Ureter (tissue), 1 donor: ENCODE measurements around the gene MUC21. TPM values are rescaled to one million over a fixed set of nuclear protein-coding genes. Genes with fewer than 3 reads are reported as not detected.
A peak's percentile ranks its signal among the peaks of the same experiment; 100 is the strongest.

ENCODE experiments used
- DNase-seq: peaks from one replicate; pipeline ENCODE4 v3.0.0-alpha.2; 2020; ENCODE audit warnings: low spot score
- total RNA-seq: library from RNA; stranded (reverse); gene quantifications from one replicate; pipeline ENCODE4 v1.2.4, GENCODE V29; 2023
- donor health status: DM: yes; HTN: yes; CAD: no.

The MUC21 gene
- total RNA-seq: not detected

DNA sequence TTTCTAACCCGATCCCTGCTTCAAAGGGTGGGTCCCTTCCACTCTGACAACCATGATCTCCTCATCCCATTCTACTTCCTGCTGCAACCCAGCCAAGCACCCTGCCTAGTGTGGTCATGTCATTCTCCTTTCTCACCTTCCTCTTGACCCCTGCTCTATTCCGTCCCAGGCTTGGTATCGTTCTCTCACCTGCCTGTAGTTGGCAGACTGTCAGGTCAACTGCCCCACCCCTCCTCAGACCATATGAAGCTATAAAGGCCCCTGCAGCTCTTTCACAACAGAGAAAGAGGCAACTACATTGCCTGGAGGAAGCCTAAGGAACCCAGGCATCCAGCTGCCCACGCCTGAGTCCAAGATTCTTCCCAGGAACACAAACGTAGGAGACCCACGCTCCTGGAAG is at the start of gene MUC21:
MUC21 (plus strand) TSS at position 280 of the 400 bp plus-strand sequence. CDS start 241 bp downstream, outside the sequence.
- no peak for DNase-seq

DNA sequence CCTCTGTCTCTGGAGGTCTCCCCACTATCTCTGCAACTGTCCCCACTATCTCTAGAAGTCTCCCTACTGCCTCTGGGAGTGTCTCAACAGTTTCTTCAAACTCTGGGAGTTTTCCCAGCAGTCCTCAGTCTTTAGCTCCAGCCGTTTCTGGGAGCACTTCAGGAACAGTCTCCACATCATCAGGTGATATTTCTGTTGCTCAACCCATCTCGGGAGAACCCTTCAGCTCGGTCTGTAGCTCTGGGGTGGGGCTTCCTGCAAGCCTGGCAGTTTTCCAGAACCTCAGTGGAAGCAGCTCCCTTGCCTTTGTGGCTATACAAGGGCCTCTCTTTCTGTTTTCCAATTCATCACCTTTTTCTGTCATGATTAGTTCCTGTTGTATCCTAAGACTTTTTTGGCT is 48.5 kb upstream of the MUC21 start:
- no peak for DNase-seq

DNA sequence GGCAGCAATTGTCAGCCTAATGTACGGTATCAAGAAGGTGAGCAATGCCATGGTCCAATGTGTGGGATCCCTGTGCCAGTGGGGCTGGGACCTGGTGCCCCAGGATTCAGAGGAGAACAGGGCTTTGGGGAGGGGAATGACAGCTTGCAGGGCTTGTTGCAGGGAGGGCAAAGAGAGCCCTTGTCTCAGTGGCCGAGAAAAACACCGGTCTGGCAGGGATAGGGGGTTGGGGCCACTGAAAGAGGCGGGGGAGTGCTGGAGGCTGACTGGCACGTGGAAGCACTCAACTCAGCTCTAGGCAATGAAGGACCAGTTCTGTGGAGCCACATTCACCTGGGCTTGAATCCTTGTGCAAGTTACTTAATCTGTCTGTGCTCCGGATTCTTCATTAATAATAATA is 46.3 kb upstream of the MUC21 start:
- DNase-seq: no peak

DNA sequence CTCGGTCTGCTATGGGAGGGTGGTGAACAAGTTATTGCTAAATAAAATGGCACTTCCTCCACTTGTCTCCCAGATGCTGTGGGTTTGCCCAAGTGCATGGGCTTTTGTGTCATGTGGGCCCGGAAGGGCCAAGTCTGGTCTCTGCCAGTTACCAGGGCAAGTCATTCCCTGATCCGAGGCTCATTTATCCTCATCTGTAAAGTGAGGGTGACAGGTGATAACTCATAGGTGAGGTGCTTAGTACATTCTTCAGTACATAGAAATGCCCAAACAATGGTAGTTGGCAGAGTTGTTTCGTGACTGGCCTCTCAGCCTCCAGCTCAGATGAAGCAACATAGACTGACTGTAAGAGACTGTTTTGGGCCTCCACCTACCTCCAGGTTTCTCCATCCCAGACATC is 44.8 kb upstream of the MUC21 start:
- DNase-seq: no peak

DNA sequence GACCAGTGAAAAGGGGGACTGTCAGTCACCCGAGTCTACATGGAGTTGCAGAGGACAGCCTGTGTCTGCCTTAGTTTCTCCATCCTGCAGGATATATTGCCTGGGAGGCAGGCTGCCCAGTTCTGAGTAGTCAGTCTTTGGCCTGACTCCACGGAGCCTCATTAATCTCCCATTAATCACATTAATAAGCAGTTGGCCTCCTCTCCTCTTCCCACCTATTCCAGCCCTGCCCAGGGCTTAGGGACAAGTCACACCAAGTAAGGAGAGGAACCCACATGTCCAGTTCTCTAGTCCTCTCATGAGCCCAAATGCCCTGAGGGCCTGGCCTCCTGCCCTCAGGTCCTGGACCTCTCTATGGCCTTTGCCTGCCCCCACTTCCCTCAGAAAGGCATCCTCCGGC is 44.0 kb upstream of the MUC21 start:
- DNase-seq: no peak

DNA sequence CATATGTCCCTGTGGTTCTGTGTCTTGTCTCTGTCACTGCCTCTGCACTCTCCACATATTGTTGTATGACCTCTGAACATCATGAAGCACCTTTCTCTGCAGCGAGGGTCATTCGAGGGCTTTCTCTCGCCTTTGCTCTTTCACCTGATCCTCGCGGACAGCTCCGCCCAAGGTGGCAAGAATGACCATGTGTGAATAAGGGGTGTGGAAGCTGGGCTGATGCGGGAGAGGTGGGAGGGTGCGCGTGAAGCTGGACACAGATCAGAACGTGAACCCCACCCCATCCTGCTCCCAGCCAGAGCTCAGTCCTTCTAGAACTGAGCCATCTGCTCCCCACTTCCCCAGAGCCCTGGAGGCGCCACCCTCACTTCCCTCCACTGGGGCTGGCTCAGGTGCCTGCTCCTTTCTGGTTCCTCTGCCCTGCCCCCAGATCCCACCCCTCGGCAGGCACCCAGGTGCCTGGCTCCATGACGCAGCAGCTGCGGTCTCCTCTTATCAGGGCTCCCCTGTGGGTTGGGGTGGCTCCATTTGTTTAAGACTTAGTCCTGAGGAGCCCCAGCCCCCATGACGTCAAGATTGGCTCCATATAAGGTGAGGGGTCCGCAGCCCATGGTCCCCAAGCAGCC is 43.0 kb upstream of the MUC21 start, which contains the start of gene MUCL3:
MUCL3 (plus strand) TSS at position 613 of the 626 bp plus-strand sequence. CDS start 27 bp downstream, outside the sequence.
- DNase-seq: no peak

DNA sequence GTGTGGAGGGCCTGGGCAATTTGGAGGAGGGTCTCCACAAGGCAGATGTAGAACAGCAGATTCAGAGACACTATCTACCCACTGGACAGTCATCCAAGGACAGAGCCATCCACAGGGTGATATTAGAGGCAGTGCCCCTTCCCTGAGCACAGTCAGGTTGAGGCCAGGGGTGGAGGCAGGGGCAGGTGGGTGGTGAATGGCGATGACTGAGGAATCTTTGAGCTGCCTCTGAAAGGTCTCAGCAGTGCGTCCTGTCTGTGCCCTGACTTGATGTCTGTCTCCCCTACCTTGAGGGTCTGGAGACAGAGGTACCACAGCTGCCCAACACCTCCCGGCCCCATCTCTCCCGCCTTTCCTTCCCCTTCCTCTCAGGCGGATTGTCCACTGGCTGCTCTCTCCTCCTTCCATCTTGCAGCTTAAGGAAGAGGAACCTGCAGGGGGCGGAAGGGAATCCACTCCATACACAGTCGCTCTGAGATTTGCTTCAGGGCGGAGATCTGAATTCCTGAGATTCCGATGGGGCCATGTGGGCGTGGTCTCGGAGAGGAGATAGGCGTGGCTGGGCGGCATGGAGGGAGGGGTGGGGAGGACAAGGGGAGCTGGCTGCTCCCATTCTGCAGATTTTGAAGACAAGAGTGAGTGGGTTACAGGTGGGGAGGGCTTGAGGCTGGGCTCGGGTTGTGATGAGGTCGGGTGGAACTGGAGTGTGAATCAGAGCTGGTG is 41.0 kb upstream of the MUC21 start:
- peak; percentile 82 for DNase-seq

DNA sequence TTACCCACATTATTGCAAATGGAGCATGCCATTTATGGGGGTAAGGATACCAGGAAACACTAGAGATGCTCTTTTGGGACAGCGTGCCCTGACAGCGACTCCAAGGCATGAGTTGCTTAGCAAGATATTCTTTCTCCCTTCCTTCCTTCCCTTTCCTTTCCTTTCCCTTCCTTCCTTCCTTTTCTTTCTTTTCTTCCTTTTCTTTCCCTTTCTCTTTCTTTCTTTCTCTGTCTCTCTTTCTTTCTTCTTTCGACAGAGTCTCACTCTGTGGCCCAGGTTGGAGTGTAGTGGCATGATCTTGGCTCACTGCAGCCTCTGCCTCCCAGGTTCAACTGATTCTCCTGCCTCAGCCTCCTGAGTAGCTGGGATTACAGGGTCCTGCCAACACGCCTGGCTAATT is 39.5 kb upstream of the MUC21 start:
- no peak for DNase-seq

DNA sequence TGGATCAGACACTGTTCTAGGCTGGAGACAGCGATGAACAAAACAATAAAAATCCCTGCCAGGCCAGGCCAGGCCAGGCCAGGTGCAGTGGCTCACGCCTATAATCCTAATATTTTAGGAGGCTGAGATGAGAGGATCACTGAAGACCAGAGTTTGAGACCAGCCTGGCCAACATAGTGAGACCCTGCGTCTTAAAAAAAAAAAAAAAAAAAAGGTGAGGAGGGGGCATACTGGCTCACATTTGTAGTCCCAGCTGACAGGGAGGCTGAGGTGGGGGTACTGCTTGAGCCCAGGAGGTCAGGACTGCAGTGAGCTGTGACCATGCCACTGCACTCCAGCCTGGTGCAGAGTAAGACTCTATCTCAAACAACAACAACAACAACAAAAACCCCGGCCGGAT is 38.2 kb upstream of the MUC21 start:
- no peak for DNase-seq

DNA sequence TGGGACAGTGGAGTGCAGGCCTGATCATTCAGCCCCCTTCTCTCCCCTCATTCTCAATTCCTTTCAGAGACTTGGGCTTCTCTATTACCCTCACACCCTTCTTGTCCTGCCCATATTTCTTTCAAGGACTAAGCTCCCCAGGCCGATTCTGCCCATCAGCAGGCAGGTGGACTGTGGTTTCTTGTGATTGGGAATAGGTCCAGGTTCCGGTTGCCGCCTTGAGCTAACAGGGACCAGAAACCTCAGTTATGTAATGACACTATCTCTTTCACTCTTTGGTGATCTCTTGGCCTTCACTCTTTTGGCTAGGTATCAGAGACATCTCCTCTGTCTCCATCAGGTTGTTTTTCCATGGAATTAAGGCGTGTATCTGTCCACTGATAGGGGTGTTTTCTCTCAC is 36.3 kb upstream of the MUC21 start:
- no peak for DNase-seq

DNA sequence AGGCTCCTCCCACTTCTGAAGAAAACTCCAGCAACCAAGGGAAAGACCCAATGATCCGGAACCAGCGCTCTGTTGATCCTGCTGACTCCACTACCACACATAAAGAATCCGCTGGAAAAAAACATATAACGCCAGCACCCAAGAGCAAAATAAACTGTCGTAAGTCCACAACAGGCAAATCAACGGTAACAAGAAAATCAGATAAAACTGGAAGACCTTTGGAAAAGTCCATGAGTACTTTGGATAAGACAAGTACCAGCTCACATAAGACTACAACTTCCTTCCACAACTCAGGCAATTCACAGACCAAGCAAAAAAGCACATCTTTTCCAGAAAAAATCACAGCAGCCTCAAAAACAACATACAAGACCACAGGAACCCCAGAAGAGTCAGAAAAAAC is 34.7 kb upstream of the MUC21 start:
- no peak for DNase-seq

DNA sequence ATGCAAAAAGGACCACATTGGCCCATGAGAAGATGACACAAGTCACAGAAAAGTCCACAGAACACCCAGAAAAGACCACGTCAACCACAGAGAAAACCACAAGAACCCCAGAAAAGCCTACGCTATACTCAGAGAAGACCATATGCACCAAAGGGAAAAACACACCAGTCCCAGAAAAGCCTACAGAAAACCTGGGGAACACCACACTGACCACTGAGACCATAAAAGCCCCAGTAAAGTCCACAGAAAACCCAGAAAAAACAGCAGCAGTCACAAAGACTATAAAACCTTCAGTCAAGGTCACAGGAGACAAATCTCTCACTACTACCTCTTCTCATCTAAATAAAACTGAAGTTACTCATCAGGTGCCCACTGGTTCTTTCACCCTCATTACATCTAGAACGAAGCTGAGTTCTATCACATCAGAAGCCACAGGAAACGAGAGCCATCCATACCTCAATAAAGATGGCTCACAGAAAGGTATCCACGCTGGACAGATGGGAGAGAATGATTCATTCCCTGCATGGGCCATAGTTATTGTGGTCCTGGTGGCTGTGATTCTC is 31.5 kb upstream of the MUC21 start:
- DNase-seq: no peak

DNA sequence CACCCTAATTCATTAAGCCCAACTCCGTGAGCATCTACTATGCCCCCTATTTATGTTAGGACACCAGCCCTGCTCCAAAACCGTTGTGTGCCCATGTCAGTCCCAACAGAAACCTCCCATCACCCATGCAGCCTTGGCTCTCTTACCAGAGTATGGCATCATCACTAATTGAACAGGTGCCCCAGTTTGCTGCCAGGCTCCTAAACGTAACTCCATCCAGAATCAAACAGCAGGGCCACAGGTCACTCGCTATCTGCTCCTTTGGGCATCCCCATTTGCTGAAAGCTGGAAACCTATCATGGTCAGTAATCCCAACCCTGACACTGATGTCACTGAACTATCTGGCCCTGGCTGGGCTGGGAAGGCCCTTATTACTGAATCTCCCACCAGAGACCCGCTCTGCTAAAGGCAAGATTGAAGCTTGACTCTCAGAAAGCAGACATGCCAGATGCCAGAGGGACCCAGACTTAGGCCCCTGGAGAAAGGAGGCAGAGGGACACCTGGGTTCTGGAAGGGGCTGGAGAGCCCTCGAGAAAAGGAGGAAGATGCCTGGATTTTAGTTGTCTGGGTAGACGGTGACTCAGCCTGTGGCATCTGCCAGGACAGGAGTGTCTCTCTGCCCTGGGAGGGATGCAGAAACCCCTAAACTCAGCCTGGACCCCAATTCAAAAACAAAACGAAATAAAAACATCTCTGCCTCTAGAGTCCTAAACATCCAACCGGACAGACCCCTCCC is 28.7 kb upstream of the MUC21 start:
- no peak for DNase-seq

DNA sequence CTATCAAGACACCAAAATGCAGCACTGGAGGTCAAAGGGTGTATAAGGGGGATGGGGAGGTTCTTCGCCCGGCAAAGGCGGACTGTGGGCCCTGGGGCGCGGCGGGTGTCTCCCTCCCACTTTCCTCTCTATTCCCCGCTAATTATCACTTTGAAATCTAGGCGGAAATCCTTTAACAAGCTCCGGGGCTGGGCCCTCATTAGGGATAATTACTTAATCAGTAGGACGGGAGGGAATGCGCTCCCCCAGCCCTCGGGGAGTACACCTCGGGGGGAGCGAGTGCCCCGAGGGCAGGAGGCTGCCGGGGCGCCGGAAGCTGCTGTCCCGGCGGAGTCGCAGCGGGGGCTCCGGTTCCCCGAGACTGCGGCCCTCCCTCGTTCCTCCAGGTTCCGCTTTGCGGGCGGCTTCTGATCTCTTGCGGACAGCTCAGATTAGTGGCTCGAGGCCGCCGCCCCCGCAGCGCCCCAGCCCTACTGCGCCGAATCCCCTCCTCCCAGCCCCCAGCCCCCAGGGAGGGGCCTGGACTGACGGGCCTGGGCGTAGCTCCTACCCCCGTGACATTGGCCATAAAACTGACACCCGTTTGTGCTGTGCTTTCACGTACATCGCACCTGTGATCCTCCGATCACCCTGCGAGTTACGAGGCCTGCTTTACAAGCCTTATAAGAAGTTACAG is 28.0 kb upstream of the MUC21 start:
- DNase-seq: peak; percentile 76

DNA sequence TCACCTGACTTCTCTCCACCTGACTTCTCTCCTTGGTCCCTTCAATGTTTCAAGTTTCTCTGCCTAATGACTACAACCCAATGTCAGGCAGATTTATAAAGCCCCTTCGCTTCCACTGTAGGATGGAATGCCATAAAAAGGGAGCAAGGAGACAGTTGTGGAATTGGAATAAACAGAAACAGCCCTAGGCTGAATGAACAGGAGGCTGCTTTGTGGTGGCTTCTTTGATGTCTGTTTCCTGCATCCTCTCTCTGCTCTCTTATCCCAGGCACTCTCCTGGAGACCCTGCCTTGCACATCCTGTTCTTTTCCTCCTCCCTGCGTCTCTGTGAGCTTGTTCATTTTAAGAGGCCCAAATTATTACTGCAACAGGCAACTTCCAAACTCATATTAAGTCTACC is 25.8 kb upstream of the MUC21 start:
- DNase-seq: no peak

DNA sequence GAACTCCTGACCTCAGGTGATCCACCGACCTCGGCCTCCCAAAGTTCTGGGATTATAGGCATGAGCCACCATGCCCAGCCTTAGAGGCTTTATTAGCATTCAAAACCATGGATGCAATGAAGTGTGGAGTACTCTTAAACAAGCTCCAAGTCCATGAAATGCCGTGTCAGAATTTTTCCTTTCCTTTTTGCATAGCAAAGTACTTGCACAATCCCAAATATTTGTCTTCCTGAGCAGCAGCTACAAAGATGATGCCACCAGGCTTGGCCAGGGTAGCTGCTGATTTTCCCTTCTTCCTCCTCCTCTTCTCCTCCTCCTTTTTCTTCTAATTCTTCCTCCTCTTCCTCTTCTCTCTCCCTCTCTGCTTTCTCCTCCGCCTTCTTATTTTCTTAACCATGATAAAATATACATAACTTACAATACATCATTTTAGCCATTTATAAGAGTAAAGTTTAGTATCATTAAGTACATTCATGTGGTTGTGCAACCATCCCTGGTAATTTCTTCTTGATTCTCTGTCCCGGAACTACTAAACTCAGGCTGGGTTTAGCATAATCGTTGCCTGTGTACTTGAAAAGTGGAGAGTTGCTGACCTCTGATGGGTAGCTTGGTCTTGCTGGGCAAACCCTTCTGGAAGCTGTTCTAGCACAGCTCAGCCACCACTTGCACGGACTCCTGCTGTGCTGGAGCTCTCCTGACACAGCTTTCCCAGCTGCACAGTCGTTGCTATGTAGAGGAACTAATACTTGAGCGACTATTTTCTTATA is 22.4 kb upstream of the MUC21 start:
- no peak for DNase-seq

DNA sequence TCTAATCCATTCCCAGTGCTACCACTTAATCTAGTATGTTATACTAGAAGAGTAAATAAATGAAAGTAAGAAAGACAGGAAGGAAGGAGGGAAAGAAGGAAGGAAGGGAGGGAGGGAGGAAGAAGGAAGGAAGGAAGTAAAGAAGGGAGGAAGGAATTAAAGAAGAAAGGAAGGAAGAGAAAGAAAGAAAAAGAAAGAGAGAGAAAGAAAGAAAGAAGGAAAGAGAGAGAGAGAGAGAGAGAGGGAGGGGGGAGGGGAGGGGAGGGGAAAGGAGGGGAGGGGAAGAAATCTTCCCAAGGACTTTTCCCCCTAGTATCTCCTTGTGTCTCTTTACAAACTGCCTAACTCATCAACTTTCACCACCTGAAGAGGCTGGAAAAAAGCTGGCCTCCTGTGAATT is 20.8 kb upstream of the MUC21 start:
- no peak for DNase-seq

DNA sequence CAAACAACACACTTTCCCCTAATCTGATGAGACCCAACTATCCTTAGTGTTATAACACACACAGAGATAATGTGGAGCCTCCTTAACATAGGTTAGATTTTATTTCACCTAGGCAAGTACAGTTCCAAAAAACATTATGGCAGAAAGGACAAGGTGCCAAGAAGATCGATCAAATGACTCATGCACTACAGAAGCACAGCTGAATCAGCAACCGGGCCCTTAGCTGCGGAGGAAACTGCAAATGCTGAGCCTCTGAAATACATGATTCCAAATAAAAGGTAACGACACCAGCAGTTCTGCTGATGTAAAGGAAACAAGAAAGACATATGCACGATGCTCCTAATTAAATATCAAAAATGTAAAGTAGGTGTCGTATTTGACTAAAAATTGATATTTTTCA is 19.9 kb upstream of the MUC21 start:
- no peak for DNase-seq

DNA sequence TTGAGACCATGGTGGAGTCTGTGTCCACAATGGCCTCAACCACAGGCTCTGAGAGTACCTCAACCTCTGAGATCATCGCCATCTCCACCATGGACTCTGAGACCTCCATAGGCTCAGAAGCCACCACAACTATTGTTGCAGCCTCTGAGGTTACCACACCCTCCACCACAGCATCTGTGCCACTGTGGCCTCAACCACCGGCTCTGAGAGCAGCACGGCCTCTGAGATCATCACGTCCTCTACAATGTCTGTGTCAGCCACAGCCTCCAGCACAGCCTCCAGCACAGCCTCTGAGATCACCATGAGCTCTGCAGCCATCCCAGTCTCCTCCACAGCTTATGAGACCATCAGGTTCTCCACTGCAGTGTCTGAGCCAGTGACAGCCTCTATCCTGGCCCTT is 19.4 kb upstream of the MUC21 start:
- no peak for DNase-seq

DNA sequence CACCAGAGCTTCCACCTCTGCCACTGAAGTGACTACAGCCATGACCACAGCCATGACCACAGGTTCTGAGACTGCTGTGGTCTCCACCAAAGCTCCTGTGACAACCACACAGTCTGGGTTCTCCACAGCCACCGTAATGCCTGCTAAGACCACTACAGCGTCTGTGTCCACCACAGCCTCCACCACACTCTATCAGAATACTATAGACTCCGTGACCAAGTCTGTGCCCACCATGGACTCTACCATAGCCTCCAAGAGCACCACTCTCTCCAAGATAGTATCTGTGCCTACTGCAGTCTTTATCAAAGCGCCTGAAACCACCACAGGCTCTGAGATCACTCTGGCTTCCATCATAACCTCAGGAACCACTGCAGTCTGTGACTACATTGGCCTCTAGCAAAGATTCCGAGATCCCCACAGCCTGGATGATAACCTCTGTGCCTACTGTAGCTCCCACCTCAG is 18.3 kb upstream of the MUC21 start:
- DNase-seq: no peak

DNA sequence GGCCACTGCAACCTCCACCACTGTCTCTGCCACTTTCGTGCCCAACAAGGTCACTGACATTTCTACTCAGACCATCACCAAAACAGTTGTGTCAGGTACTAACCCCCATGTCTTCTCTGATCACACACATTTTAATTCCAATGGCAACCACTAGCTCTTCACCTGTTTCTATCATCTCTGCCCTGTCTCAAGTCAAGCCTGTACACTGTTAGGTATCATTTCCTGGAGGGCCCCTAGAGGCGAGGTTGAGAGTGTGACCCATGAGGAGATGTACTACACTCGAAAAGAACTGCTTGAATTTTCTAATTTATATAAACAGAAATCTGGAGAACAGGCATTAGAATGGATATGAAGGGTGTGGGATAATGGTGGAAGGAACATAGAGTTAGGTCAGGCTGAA is 17.4 kb upstream of the MUC21 start:
- DNase-seq: no peak
